ENCODE data around the gene SIM1. TPM values are rescaled to one million over a fixed set of nuclear protein-coding genes. Genes with fewer than 3 reads are reported as not detected.

SIM1 gene
- total RNA-seq, 2 donors from 2014 or later, result not detected

GRCh38 chr6:100446115-100447080 is 18.3 kb downstream of the SIM1 start:
- Histone ChIP-seq H3K9me3 (no peaks in the 10 kb centered on the region), H3K27me3 (replicated peaks; ENCODE audit: insufficient read depth) (peaks cover 39% of the 10 kb centered on the region), H3K4me3 (peak overlapping the region; percentile 39), H3K36me3 (no peaks in the 10 kb centered on the region), H3K4me1 (ENCODE audit: control insufficient read depth in 1 of 2, low read depth in 2 of 2) (peaks cover 2 to 19% of the 10 kb centered on the region in 2 donors), H3K27ac (no peak overlapping the region)
- no peak for TF ChIP-seq CTCF (IDR thresholded peaks at IDR 0.05)
- DNase-seq (ENCODE audit: low spot score) (no peak), ATAC-seq (ENCODE audit: insufficient number of reproducible peaks, low FRiP score, low read depth) (no peak)

GRCh38 chr6:100445512-100445911 is 19.2 kb downstream of the SIM1 start:
- Histone ChIP-seq H3K9me3 (no peaks in the 10 kb centered on the region), H3K27me3 (replicated peaks; ENCODE audit: insufficient read depth) (peaks cover 39% of the 10 kb centered on the region)
- no peak for TF ChIP-seq CTCF (IDR thresholded peaks at IDR 0.05)

GRCh38 chr6:100440935-100441334 is 23.8 kb downstream of the SIM1 start:
- Histone ChIP-seq H3K36me3 (no peaks in the 10 kb centered on the region), H3K4me3 (no peak overlapping the region), H3K9me3 (no peaks in the 10 kb centered on the region), H3K4me1 (ENCODE audit: control insufficient read depth in 1 of 2, low read depth in 2 of 2) (no peaks in the 10 kb centered on the region), H3K27ac (no peak overlapping the region), H3K27me3 (replicated peaks; ENCODE audit: insufficient read depth) (peaks cover 5% of the 10 kb centered on the region)
- ATAC-seq (ENCODE audit: insufficient number of reproducible peaks, low FRiP score, low read depth) (no peak), DNase-seq (ENCODE audit: low spot score) (no peak)
- no peak for TF ChIP-seq CTCF (IDR thresholded peaks at IDR 0.05)

More at GRCh38 chr6:100445512-100445911, 19.2 kb downstream of the SIM1 start:
- ATAC-seq (ENCODE audit: insufficient number of reproducible peaks, low FRiP score, low read depth) (no peak), DNase-seq (ENCODE audit: low spot score) (no peak)
- H3K27ac ChIP-seq, result no peak overlapping the region
- no peak overlapping the region for H3K4me3 ChIP-seq
- H3K36me3 ChIP-seq, result no peaks in the 10 kb centered on the region
- peaks cover 2 to 19% of the 10 kb centered on the region in 2 donors for H3K4me1 ChIP-seq (ENCODE audit: control insufficient read depth in 1 of 2, low read depth in 2 of 2)

GRCh38 chr6:100435299-100435698 is 29.4 kb downstream of the SIM1 start:
- Histone ChIP-seq H3K9me3 (no peaks in the 10 kb centered on the region), H3K27ac (no peak overlapping the region), H3K4me1 (ENCODE audit: control insufficient read depth in 1 of 2, low read depth in 2 of 2) (no peaks in the 10 kb centered on the region), H3K27me3 (replicated peaks; ENCODE audit: insufficient read depth) (no peaks in the 10 kb centered on the region), H3K36me3 (no peaks in the 10 kb centered on the region), H3K4me3 (no peak overlapping the region)
- no peak for ATAC-seq (ENCODE audit: insufficient number of reproducible peaks, low FRiP score, low read depth)
- TF ChIP-seq CTCF (IDR thresholded peaks at IDR 0.05), result no peak
- DNase-seq (ENCODE audit: low spot score), result no peak

- H3K27me3 ChIP-seq (replicated peaks; ENCODE audit: insufficient read depth), result no peaks in the 10 kb centered on the region
- no peak for DNase-seq (ENCODE audit: low spot score)
- no peak overlapping the region for H3K4me3 ChIP-seq
- ATAC-seq (ENCODE audit: insufficient number of reproducible peaks, low FRiP score, low read depth), result no peak
- no peak for TF ChIP-seq CTCF (IDR thresholded peaks at IDR 0.05)
- no peaks in the 10 kb centered on the region for H3K9me3 ChIP-seq
- no peak overlapping the region for H3K27ac ChIP-seq
- H3K4me1 ChIP-seq (ENCODE audit: control insufficient read depth in 1 of 2, low read depth in 2 of 2), result no peaks in the 10 kb centered on the region
- no peaks in the 10 kb centered on the region for H3K36me3 ChIP-seq
Measured at GRCh38 chr6:100433726-100434435, 30.8 kb downstream of the SIM1 start.
